ENCODE measurements around the gene SHISA3. TPM values are rescaled to one million over a fixed set of nuclear protein-coding genes. Genes with fewer than 3 reads are reported as not detected.

The SHISA3 gene
- total RNA-seq, 1 donor from 2014 or later: 3.0 TPM

DNA sequence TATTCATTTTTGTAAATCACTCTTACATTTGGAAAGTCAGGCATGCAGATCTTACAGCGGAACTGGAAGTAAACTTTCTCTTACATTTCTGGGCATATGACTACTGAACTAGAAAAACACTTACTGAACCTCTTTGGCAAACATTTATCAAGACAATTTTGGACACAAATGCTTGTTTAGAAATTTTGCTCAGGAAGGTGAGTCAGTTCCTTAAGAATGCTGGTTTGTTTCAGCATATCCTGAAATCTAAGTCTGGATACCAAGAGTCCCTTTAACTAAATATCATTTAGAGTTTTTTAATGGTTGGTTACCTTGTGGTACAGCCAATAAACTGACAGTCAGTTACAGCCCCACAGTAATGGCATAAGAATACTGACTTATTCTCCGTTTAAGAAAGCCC lies 15.0 kb downstream of the SHISA3 start:
- TF ChIP-seq, protein P1, sequence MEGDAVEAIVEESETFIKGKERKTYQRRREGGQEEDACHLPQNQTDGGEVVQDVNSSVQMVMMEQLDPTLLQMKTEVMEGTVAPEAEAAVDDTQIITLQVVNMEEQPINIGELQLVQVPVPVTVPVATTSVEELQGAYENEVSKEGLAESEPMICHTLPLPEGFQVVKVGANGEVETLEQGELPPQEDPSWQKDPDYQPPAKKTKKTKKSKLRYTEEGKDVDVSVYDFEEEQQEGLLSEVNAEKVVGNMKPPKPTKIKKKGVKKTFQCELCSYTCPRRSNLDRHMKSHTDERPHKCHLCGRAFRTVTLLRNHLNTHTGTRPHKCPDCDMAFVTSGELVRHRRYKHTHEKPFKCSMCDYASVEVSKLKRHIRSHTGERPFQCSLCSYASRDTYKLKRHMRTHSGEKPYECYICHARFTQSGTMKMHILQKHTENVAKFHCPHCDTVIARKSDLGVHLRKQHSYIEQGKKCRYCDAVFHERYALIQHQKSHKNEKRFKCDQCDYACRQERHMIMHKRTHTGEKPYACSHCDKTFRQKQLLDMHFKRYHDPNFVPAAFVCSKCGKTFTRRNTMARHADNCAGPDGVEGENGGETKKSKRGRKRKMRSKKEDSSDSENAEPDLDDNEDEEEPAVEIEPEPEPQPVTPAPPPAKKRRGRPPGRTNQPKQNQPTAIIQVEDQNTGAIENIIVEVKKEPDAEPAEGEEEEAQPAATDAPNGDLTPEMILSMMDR (conservative IDR thresholded peaks at IDR 0.05): no peak
- Mint-ChIP-seq H3K4me3 (no peak overlapping the region), H3K4me1 (ENCODE audit: unreplicated experiment) (peaks cover 4% of the 10 kb centered on the region), H3K27ac (no peak overlapping the region), H3K27me3 (no peaks in the 10 kb centered on the region), H3K9me3 (no peaks in the 10 kb centered on the region), H3K36me3 (no peaks in the 10 kb centered on the region)
- no peak for DNase-seq (ENCODE audit: extremely low spot score, unreplicated experiment)

DNA sequence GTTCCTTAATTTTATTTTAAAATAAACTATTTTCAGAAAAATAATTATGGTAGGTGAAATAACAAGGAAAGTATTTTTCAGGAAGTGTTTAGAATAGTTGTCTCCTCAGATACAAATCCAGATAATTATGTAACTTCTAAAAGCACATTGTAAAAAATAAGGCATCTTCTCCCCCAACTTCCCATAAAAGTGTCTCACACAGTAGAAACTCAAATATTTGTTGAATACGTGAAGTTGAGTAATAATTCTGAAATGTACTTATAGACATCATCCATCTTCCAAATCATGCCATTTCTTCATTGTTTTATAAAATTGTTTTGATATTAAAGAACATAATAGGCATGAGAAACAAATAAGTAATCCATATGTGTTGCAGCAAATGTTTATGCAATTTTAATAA lies 18.0 kb downstream of the SHISA3 start:
- H3K36me3 Mint-ChIP-seq: no peaks in the 10 kb centered on the region
- peaks cover 4% of the 10 kb centered on the region for H3K4me1 Mint-ChIP-seq (ENCODE audit: unreplicated experiment)
- no peak for DNase-seq (ENCODE audit: extremely low spot score, unreplicated experiment)
- TF ChIP-seq, protein P1 (conservative IDR thresholded peaks at IDR 0.05): no peak
- no peak overlapping the region for H3K4me3 Mint-ChIP-seq
- H3K27ac Mint-ChIP-seq: no peak overlapping the region
- H3K9me3 Mint-ChIP-seq: no peaks in the 10 kb centered on the region
- H3K27me3 Mint-ChIP-seq: no peaks in the 10 kb centered on the region

DNA sequence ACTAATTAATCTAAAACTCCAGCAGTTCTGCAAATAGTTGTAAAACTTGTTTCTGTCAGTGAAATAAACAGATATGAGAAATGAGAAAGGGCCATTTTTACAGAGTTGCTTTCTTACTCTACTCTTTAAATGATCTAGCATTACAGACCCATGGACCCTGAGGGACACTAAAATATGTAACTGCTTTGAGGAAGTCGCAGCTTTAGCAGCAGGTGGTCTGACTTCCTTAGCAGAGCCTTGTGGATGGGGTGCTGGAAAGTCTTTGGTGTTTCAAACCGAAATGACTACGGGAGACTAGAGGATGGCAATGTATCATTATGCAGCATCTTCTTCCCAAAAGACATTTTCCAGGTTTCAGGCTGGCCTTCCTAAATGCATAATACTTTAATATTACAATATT lies 18.7 kb downstream of the SHISA3 start:
- TF ChIP-seq, protein P1 (conservative IDR thresholded peaks at IDR 0.05): no peak
- H3K27ac Mint-ChIP-seq: no peak overlapping the region
- H3K36me3 Mint-ChIP-seq: no peaks in the 10 kb centered on the region

DNA sequence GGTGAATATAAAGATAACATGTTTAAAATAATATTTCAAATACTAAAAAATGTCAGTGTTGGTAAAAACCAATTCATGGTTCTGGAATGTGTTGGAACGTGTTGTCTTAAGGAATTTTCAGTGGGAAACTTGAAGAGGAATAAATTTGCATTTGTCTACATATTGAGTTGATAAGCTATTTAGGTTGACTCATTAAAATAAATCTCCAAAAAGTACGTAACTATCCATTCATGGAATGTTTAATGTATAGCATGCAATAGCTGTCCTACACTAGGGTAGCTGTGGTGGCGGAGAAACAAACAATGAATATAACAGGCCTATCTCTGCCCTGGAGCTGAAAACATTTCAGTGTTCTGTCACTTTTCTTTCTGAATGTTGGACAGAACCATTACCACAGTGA lies 20.3 kb downstream of the SHISA3 start:
- DNase-seq (ENCODE audit: extremely low spot score, unreplicated experiment): no peak
- Mint-ChIP-seq H3K4me3 (no peak overlapping the region), H3K27me3 (no peaks in the 10 kb centered on the region), H3K27ac (no peak overlapping the region), H3K36me3 (no peaks in the 10 kb centered on the region), H3K4me1 (ENCODE audit: unreplicated experiment) (peaks cover 4% of the 10 kb centered on the region), H3K9me3 (no peaks in the 10 kb centered on the region)
- TF ChIP-seq, protein P1 (conservative IDR thresholded peaks at IDR 0.05): no peak

More for the DNA sequence above, 18.7 kb downstream of the SHISA3 start:
- H3K9me3 Mint-ChIP-seq: no peaks in the 10 kb centered on the region
- H3K27me3 Mint-ChIP-seq: no peaks in the 10 kb centered on the region
- DNase-seq (ENCODE audit: extremely low spot score, unreplicated experiment): no peak
- H3K4me1 Mint-ChIP-seq (ENCODE audit: unreplicated experiment): peaks cover 4% of the 10 kb centered on the region
- H3K4me3 Mint-ChIP-seq: no peak overlapping the region

DNA sequence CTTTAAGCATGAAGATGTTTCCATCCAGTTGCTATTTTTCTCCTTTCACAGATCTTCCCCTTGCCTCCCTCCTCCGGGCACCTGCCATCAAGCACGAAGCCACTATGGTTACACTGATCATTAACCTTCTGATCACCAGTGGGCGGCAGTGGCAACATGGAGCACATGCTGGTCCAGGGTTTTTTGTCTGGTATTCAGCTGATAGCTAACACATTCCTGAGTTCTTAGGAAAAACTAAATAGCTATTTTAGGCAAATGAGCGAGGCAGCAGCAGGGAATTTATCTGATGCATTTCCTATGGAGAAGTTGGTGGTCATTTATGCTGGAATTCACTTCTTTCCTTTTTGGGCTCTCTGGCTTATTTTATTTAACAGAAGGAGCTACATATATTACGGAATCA lies 22.9 kb downstream of the SHISA3 start:
- H3K9me3 Mint-ChIP-seq: no peaks in the 10 kb centered on the region
- no peak overlapping the region for H3K4me3 Mint-ChIP-seq
- no peak for DNase-seq (ENCODE audit: extremely low spot score, unreplicated experiment)
- no peaks in the 10 kb centered on the region for H3K27me3 Mint-ChIP-seq
- no peak overlapping the region for H3K27ac Mint-ChIP-seq
- no peaks in the 10 kb centered on the region for H3K36me3 Mint-ChIP-seq
- TF ChIP-seq, protein P1 (conservative IDR thresholded peaks at IDR 0.05): no peak
- peaks cover 4% of the 10 kb centered on the region for H3K4me1 Mint-ChIP-seq (ENCODE audit: unreplicated experiment)

All from type B pancreatic cell (in vitro differentiated cells).